H1 (cell line): ENCODE measurements around the gene SNX3. TPM values are rescaled to one million over a fixed set of nuclear protein-coding genes. Genes with fewer than 3 reads are reported as not detected.

Experiments
- CTCF ChIA-PET: fragments of 300-600 bp; sonication (Branson Sonifier 250); formaldehyde crosslinking; loops from one replicate; lab custom pipeline; 2021; ENCODE audit not compliant: partially characterized antibody; lab: Charles Lee
- POLR2A ChIA-PET: fragments of 300-600 bp; sonication (Branson Sonifier 250); formaldehyde crosslinking; loops from one replicate; lab custom pipeline; 2021; ENCODE audit warnings: inconsistent platforms; ENCODE audit not compliant: partially characterized antibody; lab: Charles Lee
- DNase-seq, 2 experiments: peaks; one replicate each; pipeline versions ENCODE4 v3.0.0 to v3.0.0-alpha.2; 2010 to 2022; ENCODE audit warnings: low spot score in 2 of 2, low read depth in 1 of 2, mixed read lengths in 1 of 2
- FAIRE-seq: peaks from 2 replicates; lab custom pipeline; 2011; peaks lifted over from hg19 to GRCh38; lab: Jason Lieb, UNC
- H2AFZ ChIP-seq: 2 replicates; pipeline ENCODE4 v1.8.1; 2012; ENCODE audit warnings: low read length, inconsistent platforms
- H2AK5ac ChIP-seq: 2 replicates; pipeline ENCODE4 v1.6.1; 2013; ENCODE audit warnings: low read depth, low read length
- H2BK120ac ChIP-seq: replicated peaks from 2 replicates; pipeline ENCODE3; 2013; ENCODE audit warnings: low read depth, low read length, inconsistent platforms
- H2BK12ac ChIP-seq: 2 replicates; pipeline ENCODE4 v1.6.1; 2013; ENCODE audit warnings: low read depth, low read length
- H2BK15ac ChIP-seq: 2 replicates; pipeline ENCODE4 v1.6.1; 2013; ENCODE audit warnings: low read length
- H2BK20ac ChIP-seq: 2 replicates; pipeline ENCODE4 v1.6.1; 2013; ENCODE audit warnings: low read length
- H2BK5ac ChIP-seq: 2 replicates; pipeline ENCODE4 v1.6.1; 2013; ENCODE audit warnings: low read depth, low read length
- H3K14ac ChIP-seq: 2 replicates; pipeline ENCODE4 v1.6.1; 2013; ENCODE audit warnings: inconsistent platforms; ENCODE audit not compliant: insufficient read length
- H3K18ac ChIP-seq: 2 replicates; pipeline ENCODE4 v1.6.1; 2013; ENCODE audit warnings: low read length; ENCODE audit errors: extremely low read depth
- H3K23ac ChIP-seq: 2 replicates; pipeline ENCODE4 v1.6.1; 2013; ENCODE audit warnings: inconsistent platforms; ENCODE audit not compliant: insufficient read length
- H3K23me2 ChIP-seq: 2 replicates; pipeline ENCODE4 v1.6.1; 2013; ENCODE audit warnings: low read depth, low read length
- H3K27ac ChIP-seq: 2 replicates; pipeline ENCODE4 v1.6.1; 2011; ENCODE audit warnings: low read depth, low read length, inconsistent platforms
- H3K27me3 ChIP-seq, 4 experiments: replicated peaks in 1 of 4; 1 replicate in 1 of 4; 2 replicates in 3 of 4; pipeline versions ENCODE4 v1.6.1 to v1.8.1; 2011 to 2013; ENCODE audit warnings: low read length in 3 of 4, mild to moderate bottlenecking in 3 of 4, inconsistent platforms in 2 of 4, mixed read lengths in 2 of 4, moderate library complexity in 1 of 4; ENCODE audit not compliant: control insufficient read depth in 3 of 4, insufficient read depth in 3 of 4; ENCODE audit errors: extremely low read depth in 1 of 4
- H3K36me3 ChIP-seq, 4 experiments: 2 replicates each; pipeline versions ENCODE4 v1.6.1 to v1.8.1; 2011 to 2013; ENCODE audit warnings: mild to moderate bottlenecking in 4 of 4, low read length in 3 of 4, moderate library complexity in 2 of 4, control low read depth in 1 of 4, inconsistent platforms in 1 of 4; ENCODE audit not compliant: insufficient read depth in 4 of 4, control insufficient read depth in 2 of 4
- H3K4ac ChIP-seq: replicated peaks from 2 replicates; pipeline ENCODE3; 2013; ENCODE audit warnings: low read length, low read depth, mixed read lengths, inconsistent platforms; ENCODE audit not compliant: insufficient read length
- H3K4me1 ChIP-seq, 4 experiments: replicated peaks in 1 of 4; 1 replicate in 1 of 4; 2 replicates in 3 of 4; pipeline versions ENCODE4 v1.6.1 to v1.8.1; 2011 to 2013; ENCODE audit warnings: low read length in 3 of 4, inconsistent platforms in 2 of 4, mixed read lengths in 1 of 4; ENCODE audit not compliant: insufficient read depth in 4 of 4, control insufficient read depth in 3 of 4
- H3K4me2 ChIP-seq, 2 experiments: 2 replicates each; pipeline versions ENCODE4 v1.6.1 to v1.8.1; 2011 to 2013; ENCODE audit warnings: low read depth in 2 of 2, low read length in 2 of 2, control low read depth in 1 of 2, inconsistent platforms in 1 of 2, mild to moderate bottlenecking in 1 of 2; ENCODE audit not compliant: insufficient read depth in 1 of 2
- H3K4me3 ChIP-seq, 4 experiments: fragments of 200-600, 300-600 bp in 1 of 4; sonication (generic), shearing (Covaris generic), sonication (Bioruptor Twin) in 1 of 4; 2 replicates each; pipeline versions ENCODE4 v1.5.1 to v1.8.1; 2011 to 2016; ENCODE audit warnings: low read length in 4 of 4, low read depth in 3 of 4, control low read depth in 2 of 4, inconsistent platforms in 2 of 4, mild to moderate bottlenecking in 2 of 4, mixed read lengths in 1 of 4, moderate library complexity in 1 of 4; ENCODE audit not compliant: insufficient read depth in 2 of 4; ENCODE audit errors: extremely low read depth in 1 of 4
- H3K56ac ChIP-seq: replicated peaks from 2 replicates; pipeline ENCODE3; 2013; ENCODE audit warnings: low read depth, mild to moderate bottlenecking, mixed read lengths, low read length, inconsistent platforms; ENCODE audit not compliant: insufficient read length
- H3K79me1 ChIP-seq: 2 replicates; pipeline ENCODE4 v1.6.1; 2013; ENCODE audit warnings: low read depth, low read length, control low read depth
- H3K79me2 ChIP-seq, 2 experiments: 2 replicates each; pipeline versions ENCODE4 v1.6.1 to v1.8.1; 2012 to 2013; ENCODE audit warnings: low read length in 2 of 2, mild to moderate bottlenecking in 2 of 2, inconsistent platforms in 1 of 2; ENCODE audit not compliant: insufficient read depth in 2 of 2, control insufficient read depth in 1 of 2
- H3K9ac ChIP-seq, 4 experiments: replicated peaks in 1 of 4; 1 replicate in 1 of 4; 2 replicates in 3 of 4; pipeline versions ENCODE4 v1.6.1 to v1.8.1; 2011 to 2013; ENCODE audit warnings: low read depth in 3 of 4, low read length in 3 of 4, control low read depth in 2 of 4, mild to moderate bottlenecking in 2 of 4, moderate library complexity in 2 of 4, inconsistent platforms in 1 of 4; ENCODE audit errors: extremely low read depth in 1 of 4
- H3K9me3 ChIP-seq, 2 experiments: 2 replicates each; pipeline versions ENCODE4 v1.6.1 to v1.8.1; 2012 to 2013; ENCODE audit warnings: mild to moderate bottlenecking in 2 of 2, moderate library complexity in 2 of 2, control low read depth in 1 of 2, inconsistent platforms in 1 of 2, low read depth in 1 of 2, low read length in 1 of 2, mixed read lengths in 1 of 2; ENCODE audit not compliant: insufficient read depth in 2 of 2
- H4K20me1 ChIP-seq, 2 experiments: replicated peaks in 1 of 2; 2 replicates each; pipeline versions ENCODE3 to v1.8.1; 2011 to 2013; ENCODE audit warnings: inconsistent platforms in 2 of 2, low read length in 2 of 2, mild to moderate bottlenecking in 1 of 2; ENCODE audit not compliant: insufficient read depth in 2 of 2, control insufficient read depth in 1 of 2
- H4K5ac ChIP-seq: 2 replicates; pipeline ENCODE4 v1.6.1; 2013; ENCODE audit warnings: low read length, low read depth, mixed read lengths, inconsistent platforms; ENCODE audit not compliant: insufficient read length
- H4K8ac ChIP-seq: 2 replicates; pipeline ENCODE4 v1.8.0; 2013; ENCODE audit warnings: mild to moderate bottlenecking, moderate library complexity, low read length, inconsistent platforms; ENCODE audit not compliant: insufficient read depth; ENCODE audit errors: extremely low read depth
- H4K91ac ChIP-seq: replicated peaks from 2 replicates; pipeline ENCODE3; 2013; ENCODE audit warnings: low read length, mixed read lengths, inconsistent platforms; ENCODE audit not compliant: insufficient read length
- EP300 ChIP-seq, 2 experiments: IDR thresholded peaks; 1 replicate in 1 of 2; 2 replicates in 1 of 2; pipeline ENCODE4 v1.6.1; 2011 to 2012; ENCODE audit warnings: low read depth in 2 of 2, low read length in 2 of 2, mild to moderate bottlenecking in 2 of 2, borderline replicate concordance in 1 of 2, inconsistent platforms in 1 of 2, moderate library complexity in 1 of 2
- POLR2A ChIP-seq, 2 experiments: IDR thresholded peaks; 1 replicate in 1 of 2; 2 replicates in 1 of 2; pipeline ENCODE4 v1.6.1; 2011; ENCODE audit warnings: low read depth in 2 of 2, low read length in 2 of 2, mild to moderate bottlenecking in 2 of 2; ENCODE audit errors: control extremely low read depth in 1 of 2
- POLR2AphosphoS5 ChIP-seq: IDR thresholded peaks from 2 replicates; pipeline ENCODE4 v1.6.1; 2011; ENCODE audit warnings: low read depth, low read length
- SP4 ChIP-seq: IDR thresholded peaks from 2 replicates; pipeline ENCODE4 v1.6.1; 2012; ENCODE audit warnings: low read length, inconsistent platforms
- WGBS, 2 experiments: shearing (Covaris generic) in 1 of 2; methylation state at CpG; one replicate each; pipeline versions ENCODE4 v1.1.6 to v1.1.7; 2013 to 2015; ENCODE audit warnings: low lambda C conversion rate in 2 of 2, mixed read lengths in 2 of 2, inconsistent platforms in 1 of 2, low coverage in 1 of 2, missing lambda C conversion rate in 1 of 2; ENCODE audit not compliant: insufficient replicate concordance in 2 of 2, insufficient coverage in 1 of 2, insufficient read length in 1 of 2; ENCODE audit errors: extremely low coverage in 1 of 2, missing lambda C conversion rate in 1 of 2; 5-methylcytosine and 5-hydroxymethylcytosine counted together
- polyA plus RNA-seq, 7 experiments: library from polyadenylated mRNA; depleted of rRNA in 3 of 7; stranded (reverse) in 5 of 7; unstranded in 2 of 7; fragments of >200 nt in 5 of 7; fragments of 200-250 nt in 2 of 7; gene quantifications; 1 replicate in 5 of 7; 2 replicates in 1 of 7; 4 replicates in 1 of 7; pipeline versions ENCODE4 v1.2.1 to v1.2.3, GENCODE V29; 2011 to 2013; ENCODE audit warnings: missing spikeins in 2 of 7, mixed read lengths in 2 of 7
- total RNA-seq: library from RNA; stranded (reverse); fragmentation: NEBNext Ultra II Directional; extraction: Animal tissue kit (Norgen Biotek cat#: 25700); gene quantifications from 2 replicates; pipeline ENCODE4 v1.2.1, GENCODE V29; 2021

Gene SNX3
- total and polyA plus RNA-seq, 2 of the 8 experiments (the other 6 are each of a cell fraction or from before 2014, with no cell fraction given): 72.5 to 150 TPM

GRCh38 chr6:108200186-108200585 is 60.7 kb downstream of the SNX3 start:
- POLR2A ChIA-PET: no interaction called here
- H3K9me3 ChIP-seq: no peaks in the 10 kb centered on the region
- H3K23ac ChIP-seq: no peak overlapping the region
- no peak overlapping the region for H2BK15ac ChIP-seq
- DNase-seq: no peak
- no peak overlapping the region for H3K14ac ChIP-seq
- H2BK5ac ChIP-seq: no peak overlapping the region
- no peaks in the 10 kb centered on the region for H3K23me2 ChIP-seq
- no peak overlapping the region for H2AFZ ChIP-seq
- H3K27me3 ChIP-seq: no peaks in the 10 kb centered on the region
- H3K79me2 ChIP-seq: no peaks in the 10 kb centered on the region
- H4K91ac ChIP-seq: no peak overlapping the region
- peaks cover 0 to 2% of the 10 kb centered on the region in 2 experiments for H4K20me1 ChIP-seq
- no peak overlapping the region for H2AK5ac ChIP-seq
- no peaks in the 10 kb centered on the region for H3K36me3 ChIP-seq
- H3K27ac ChIP-seq: no peak overlapping the region
- peaks cover 0 to 3% (median 0%) of the 10 kb centered on the region in 4 experiments; a peak in 1 of 7 replicates for H3K4me1 ChIP-seq
- H2BK120ac ChIP-seq: no peak overlapping the region
- no peak overlapping the region for H3K9ac ChIP-seq
- H3K4me2 ChIP-seq: no peak overlapping the region
- H3K79me1 ChIP-seq: no peaks in the 10 kb centered on the region
- H4K8ac ChIP-seq: no peak overlapping the region
- H2BK12ac ChIP-seq: no peak overlapping the region
- WGBS, 2 experiments: 89% methylated on average over 8 of the region's 8 CpGs; no CpG with 5 or more reads in 1 of the 2 experiments
- CTCF ChIA-PET: interaction anchor here (1.2 to 1.7 kb wide), 4 partner anchors 11 to 224 kb away, joined by 3 to 7 read pairs (median 4); no protein-coding TSS in a partner anchor
- FAIRE-seq: no peak
- no peak overlapping the region for H3K4me3 ChIP-seq
- no peak overlapping the region for H3K18ac ChIP-seq
- no peak overlapping the region for H2BK20ac ChIP-seq
- H3K4ac ChIP-seq: no peak overlapping the region
- H3K56ac ChIP-seq: no peak overlapping the region
- no peak overlapping the region for H4K5ac ChIP-seq
- TF ChIP-seq EP300 (IDR thresholded peaks at IDR 0.05; ENCODE audit: borderline replicate concordance in 1 of 2, low read depth in 2 of 2, low read length in 2 of 2): no peak
- TF ChIP-seq SP4: no peak
- no peak for TF ChIP-seq POLR2AphosphoS5
- no peak for TF ChIP-seq POLR2A (IDR thresholded peaks at IDR 0.05; ENCODE audit: control extremely low read depth in 1 of 2, low read depth in 2 of 2, low read length in 2 of 2)
